Esophagus muscularis mucosa (tissue), 3 donors: ENCODE measurements around the gene AMPD1.

Experiments used
- CTCF ChIP-seq, 3 experiments: fragments of 200-600 bp in 2 of 3; fragments of 450-650 bp in 1 of 3; sonication (generic) in 2 of 3; IDR thresholded peaks; one replicate each; pipeline ENCODE4 v1.5.1; 2017 to 2019; ENCODE audit warnings: antibody characterized with exemption in 3 of 3, mild to moderate bottlenecking in 2 of 3, moderate library complexity in 1 of 3
- POLR2A ChIP-seq: fragments of 450-650 bp; IDR thresholded peaks from one replicate; pipeline ENCODE4 v1.6.1; 2017; ENCODE audit warnings: antibody characterized with exemption, moderate library complexity, mild to moderate bottlenecking, low read depth

GRCh38 chr1:114719424-114719787 lies 24.1 kb upstream of the AMPD1 start:
- TF ChIP-seq POLR2A = no peak
- no peak for TF ChIP-seq CTCF (IDR thresholded peaks at IDR 0.05)
